Left lung (tissue), 10 donors: ENCODE results near the gene RFTN1. TPM values are rescaled to one million over a fixed set of nuclear protein-coding genes. Genes with fewer than 3 reads are reported as not detected.

Experiments used
- ATAC-seq: fragments of 200-7000 bp; cut with Tn5 transposase; one replicate; pipeline ENCODE4 v1.9.1; 2020; ENCODE audit warnings: moderate library complexity
- DNase-seq, 4 donors: peaks; one replicate each; pipeline ENCODE4 v3.0.0-alpha.2; 2013 to 2020
- H3K27ac ChIP-seq, 2 donors: fragments of 200-600 bp; sonication (generic) in 1 of 2; one replicate each; pipeline versions ENCODE4 v1.5.0 to v1.8.0; 2020 to 2021
- H3K27me3 ChIP-seq, 2 donors: fragments of 200-600 bp; sonication (generic) in 1 of 2; one replicate each; pipeline versions ENCODE4 v1.5.0 to v1.8.0; 2020 to 2021
- H3K36me3 ChIP-seq, 2 donors: fragments of 200-600 bp; sonication (generic) in 1 of 2; one replicate each; pipeline versions ENCODE4 v1.5.0 to v1.8.0; 2020 to 2021
- H3K4me1 ChIP-seq, 2 donors: fragments of 200-600 bp; one replicate each; pipeline ENCODE4 v1.8.0; 2021
- H3K4me3 ChIP-seq, 2 donors: fragments of 200-600 bp; sonication (generic) in 1 of 2; one replicate each; pipeline versions ENCODE4 v1.5.0 to v1.8.0; 2020 to 2021; ENCODE audit warnings: mild to moderate bottlenecking in 1 of 2
- H3K9me3 ChIP-seq, 2 donors: fragments of 200-600 bp; sonication (generic) in 1 of 2; one replicate each; pipeline versions ENCODE4 v1.5.0 to v1.8.0; 2020 to 2021
- intact Hi-C, 2 donors: fragments of 100-400 bp; cut with DNase I; formaldehyde crosslinking; loops; one replicate each; pipeline versions ENCODE4 v1.11.2 to v1.14.2; 2022
- polyA plus RNA-seq, 6 donors: library from polyadenylated mRNA; unstranded; fragments of 120-200 nt; gene quantifications; one replicate each; pipeline ENCODE4 v1.2.1, GENCODE V29; 2013; ENCODE audit not compliant: insufficient read length in 6 of 6
- total RNA-seq, 2 donors: library from RNA; stranded (reverse); fragmentation: NEBNext Ultra II Directional; extraction: Animal tissue kit (Norgen Biotek cat#: 25700); gene quantifications; one replicate each; pipeline ENCODE4 v1.2.1, GENCODE V29; 2021
- TF ChIP-seq, protein P1 (sequence below), 2 donors: fragments of 200-600 bp; sonication (generic) in 1 of 2; IDR thresholded peaks; one replicate each; pipeline versions ENCODE4 v1.5.0 to v1.8.0; 2021; ENCODE audit warnings: antibody characterized with exemption in 2 of 2
- donor health status: DM: no; HTN: yes; CAD: no.
- donor health status: DM: no; HTN: no; CAD: no.

Gene RFTN1
- total and polyA plus RNA-seq, 8 donors = 47.2 to 85.1 (median 67.6) TPM

- TF ChIP-seq, protein P1, sequence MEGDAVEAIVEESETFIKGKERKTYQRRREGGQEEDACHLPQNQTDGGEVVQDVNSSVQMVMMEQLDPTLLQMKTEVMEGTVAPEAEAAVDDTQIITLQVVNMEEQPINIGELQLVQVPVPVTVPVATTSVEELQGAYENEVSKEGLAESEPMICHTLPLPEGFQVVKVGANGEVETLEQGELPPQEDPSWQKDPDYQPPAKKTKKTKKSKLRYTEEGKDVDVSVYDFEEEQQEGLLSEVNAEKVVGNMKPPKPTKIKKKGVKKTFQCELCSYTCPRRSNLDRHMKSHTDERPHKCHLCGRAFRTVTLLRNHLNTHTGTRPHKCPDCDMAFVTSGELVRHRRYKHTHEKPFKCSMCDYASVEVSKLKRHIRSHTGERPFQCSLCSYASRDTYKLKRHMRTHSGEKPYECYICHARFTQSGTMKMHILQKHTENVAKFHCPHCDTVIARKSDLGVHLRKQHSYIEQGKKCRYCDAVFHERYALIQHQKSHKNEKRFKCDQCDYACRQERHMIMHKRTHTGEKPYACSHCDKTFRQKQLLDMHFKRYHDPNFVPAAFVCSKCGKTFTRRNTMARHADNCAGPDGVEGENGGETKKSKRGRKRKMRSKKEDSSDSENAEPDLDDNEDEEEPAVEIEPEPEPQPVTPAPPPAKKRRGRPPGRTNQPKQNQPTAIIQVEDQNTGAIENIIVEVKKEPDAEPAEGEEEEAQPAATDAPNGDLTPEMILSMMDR (IDR thresholded peaks at IDR 0.05) = no peak
- H3K9me3 ChIP-seq = peaks cover 0 to 4% of the 10 kb centered on the region in 2 donors
- H3K4me1 ChIP-seq = no peaks in the 10 kb centered on the region
- H3K27me3 ChIP-seq = no peaks in the 10 kb centered on the region
- intact Hi-C loops = no loop called here
- no peak overlapping the region for H3K27ac ChIP-seq
- DNase-seq = no peak
- ATAC-seq = no peak
- no peak overlapping the region for H3K4me3 ChIP-seq
- no peaks in the 10 kb centered on the region for H3K36me3 ChIP-seq
Observed at GRCh38 chr3:16529264-16529663, 15.8 kb upstream of the RFTN1 start.

GRCh38 chr3:16528581-16528993 is 15.1 kb upstream of the RFTN1 start:
- ATAC-seq = no peak
- Histone ChIP-seq H3K27me3 (no peaks in the 10 kb centered on the region), H3K4me3 (no peak overlapping the region), H3K27ac (no peak overlapping the region), H3K4me1 (peaks cover 0 to 4% of the 10 kb centered on the region in 2 donors), H3K36me3 (no peaks in the 10 kb centered on the region), H3K9me3 (peaks cover 0 to 7% of the 10 kb centered on the region in 2 donors)
- intact Hi-C loops = no loop called here
- TF ChIP-seq, protein P1 (IDR thresholded peaks at IDR 0.05) = no peak
- DNase-seq = no peak

DNA sequence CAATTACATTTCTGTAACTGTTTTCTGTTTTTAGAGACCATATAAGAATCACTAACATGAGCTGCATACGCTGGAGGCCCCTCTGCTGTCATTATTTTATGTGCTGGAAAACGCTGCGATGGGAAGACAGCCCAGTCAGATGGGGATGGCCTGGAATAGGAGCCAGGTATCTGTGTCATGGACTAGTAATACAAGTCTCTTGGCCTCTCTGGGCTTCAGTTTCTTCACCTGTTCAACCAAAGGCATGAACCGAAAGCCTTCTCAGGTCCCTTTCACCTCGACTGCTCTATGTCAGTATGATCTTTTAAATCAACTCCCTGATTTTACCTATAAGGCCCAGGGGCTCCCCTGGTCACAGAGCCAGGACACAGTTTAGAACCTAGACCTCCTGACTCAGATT is 14.6 kb upstream of the RFTN1 start:
- intact Hi-C loops = no loop called here
- Histone ChIP-seq H3K4me3 (no peak overlapping the region), H3K36me3 (no peaks in the 10 kb centered on the region), H3K27ac (no peak overlapping the region), H3K27me3 (no peaks in the 10 kb centered on the region), H3K4me1 (peaks cover 0 to 6% of the 10 kb centered on the region in 2 donors), H3K9me3 (peaks cover 0 to 7% of the 10 kb centered on the region in 2 donors)
- TF ChIP-seq, protein P1 (IDR thresholded peaks at IDR 0.05) = no peak
- DNase-seq (no peak), ATAC-seq (no peak)

DNA sequence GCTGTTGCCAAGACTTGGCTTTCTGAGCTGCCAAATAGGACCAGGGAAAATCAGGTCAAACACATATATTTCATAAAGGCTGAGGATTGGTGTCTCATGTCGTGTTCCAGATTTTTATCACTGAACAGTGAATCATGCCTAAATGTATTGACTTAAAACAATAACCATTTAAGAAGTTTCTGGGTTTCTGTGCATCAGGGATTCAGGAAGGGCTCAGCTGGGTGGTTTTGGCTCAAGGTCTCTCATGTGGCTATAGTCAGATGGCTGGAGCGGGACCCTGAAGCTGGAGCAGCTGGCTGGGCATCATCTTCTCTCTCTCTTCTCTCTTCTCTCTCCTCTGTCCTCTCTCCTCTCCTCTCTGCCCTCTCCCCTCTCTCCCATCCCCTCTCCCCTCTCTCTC is 10.7 kb upstream of the RFTN1 start:
- TF ChIP-seq, protein P1 (IDR thresholded peaks at IDR 0.05) = no peak
- no peak overlapping the region for H3K4me3 ChIP-seq
- intact Hi-C loops = no loop called here
- peaks cover 0 to 7% of the 10 kb centered on the region in 2 donors for H3K9me3 ChIP-seq
- no peaks in the 10 kb centered on the region for H3K36me3 ChIP-seq
- no peak overlapping the region for H3K27ac ChIP-seq
- no peak for ATAC-seq
- H3K4me1 ChIP-seq = peaks cover 0 to 6% of the 10 kb centered on the region in 2 donors
- H3K27me3 ChIP-seq = no peaks in the 10 kb centered on the region
- DNase-seq = no peak

DNA sequence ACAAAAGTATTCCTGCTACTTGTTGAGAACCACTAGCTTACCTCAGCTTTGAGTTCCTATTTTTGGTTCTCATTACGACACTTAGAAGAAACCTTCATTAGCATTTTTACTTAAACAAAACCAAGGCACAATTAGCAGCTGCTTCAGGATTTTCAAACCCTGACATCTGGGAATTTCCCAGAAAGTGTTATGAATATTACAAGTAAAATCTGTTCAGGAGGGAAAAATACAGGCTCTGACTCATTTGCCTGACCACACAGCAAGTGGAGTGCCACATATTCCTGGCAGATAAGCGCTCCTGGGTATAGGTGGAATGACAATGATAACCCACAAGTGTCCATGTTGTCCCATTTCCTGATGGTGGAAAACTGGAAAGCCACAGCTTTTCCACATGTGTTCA is 10.3 kb upstream of the RFTN1 start:
- Histone ChIP-seq H3K27me3 (no peaks in the 10 kb centered on the region), H3K9me3 (peaks cover 0 to 7% of the 10 kb centered on the region in 2 donors), H3K36me3 (no peaks in the 10 kb centered on the region), H3K4me3 (no peak overlapping the region), H3K27ac (no peak overlapping the region), H3K4me1 (peaks cover 0 to 6% of the 10 kb centered on the region in 2 donors)
- TF ChIP-seq, protein P1 (IDR thresholded peaks at IDR 0.05) = no peak
- ATAC-seq = no peak
- intact Hi-C loops = no loop called here
- DNase-seq = no peak
